Naive thymus-derived CD4-positive, alpha-beta T cell (primary cell): ENCODE measurements around the gene GTF3C1. TPM values are rescaled to one million over a fixed set of nuclear protein-coding genes. Genes with fewer than 3 reads are reported as not detected.
"Not testable (repeated sequence)": the region's sequence is repeated elsewhere in the genome, so short reads cannot be mapped to it uniquely, and the experiment has no call there.

ENCODE experiments used
- ATAC-seq: fragments of 150-1000 bp; cut with Tn5 transposase; 2 replicates; pipeline ENCODE4 v1.10.0; 2021; ENCODE audit warnings: mild to moderate bottlenecking, moderate library complexity
- CTCF ChIA-PET: fragments of 350-600 bp; sonication (Branson Sonifier 250); formaldehyde crosslinking; loops from one replicate; lab custom pipeline; 2021; ENCODE audit warnings: antibody characterized with exemption; lab: Charles Lee
- POLR2A ChIA-PET: fragments of 350-600 bp; sonication (Branson Sonifier 250); formaldehyde crosslinking; loops from one replicate; lab custom pipeline; 2021; ENCODE audit warnings: antibody characterized with exemption, inconsistent platforms; lab: Charles Lee
- DNase-seq, 9 donors: peaks; one replicate each; pipeline versions ENCODE4 v3.0.0 to v3.0.0-alpha.2; 2020 to 2022; ENCODE audit warnings: mixed read lengths in 1 of 9
- H3K27ac ChIP-seq: one replicate; pipeline ENCODE4 v1.7.0; 2013; ENCODE audit warnings: mild to moderate bottlenecking, low read depth, low read length, moderate library complexity
- H3K27me3 ChIP-seq, 2 donors: one replicate each; pipeline ENCODE4 v1.7.0; 2013; ENCODE audit warnings: low read length in 2 of 2, mild to moderate bottlenecking in 2 of 2, moderate library complexity in 2 of 2; ENCODE audit not compliant: control insufficient read depth in 2 of 2, insufficient read depth in 2 of 2
- H3K36me3 ChIP-seq, 3 experiments: 1 replicate in 2 of 3; 2 replicates in 1 of 3; pipeline ENCODE4 v1.7.0; 2013; ENCODE audit warnings: low read length in 3 of 3, mild to moderate bottlenecking in 3 of 3, moderate library complexity in 1 of 3; ENCODE audit not compliant: insufficient read depth in 3 of 3, control insufficient read depth in 2 of 3
- H3K4me1 ChIP-seq, 2 donors: one replicate each; pipeline ENCODE4 v1.7.0; 2013; ENCODE audit warnings: low read length in 2 of 2, mild to moderate bottlenecking in 2 of 2, moderate library complexity in 1 of 2; ENCODE audit not compliant: control insufficient read depth in 2 of 2, insufficient read depth in 2 of 2
- H3K4me3 ChIP-seq: 2 replicates; pipeline ENCODE4 v1.7.0; 2013; ENCODE audit warnings: mild to moderate bottlenecking, low read length
- H3K9me3 ChIP-seq, 3 experiments: 1 replicate in 2 of 3; 2 replicates in 1 of 3; pipeline ENCODE4 v1.7.0; 2013; ENCODE audit warnings: low read length in 3 of 3; ENCODE audit not compliant: control insufficient read depth in 2 of 3
- H3K27ac Mint-ChIP-seq, 9 donors: one replicate each; pipeline ENCODE4 v1.8.0; 2020 to 2022; ENCODE audit warnings: mixed read lengths in 9 of 9, mild to moderate bottlenecking in 8 of 9, moderate library complexity in 5 of 9, inconsistent platforms in 2 of 9
- H3K27me3 Mint-ChIP-seq, 5 donors: one replicate each; pipeline ENCODE4 v1.8.0; 2021 to 2022; ENCODE audit warnings: mixed read lengths in 5 of 5, mild to moderate bottlenecking in 1 of 5
- H3K36me3 Mint-ChIP-seq, 5 donors: one replicate each; pipeline ENCODE4 v1.8.0; 2020 to 2022; ENCODE audit warnings: mixed read lengths in 5 of 5, mild to moderate bottlenecking in 3 of 5, inconsistent platforms in 1 of 5
- H3K4me1 Mint-ChIP-seq, 7 donors: one replicate each; pipeline ENCODE4 v1.8.0; 2020 to 2022; ENCODE audit warnings: mixed read lengths in 7 of 7, mild to moderate bottlenecking in 3 of 7, inconsistent platforms in 1 of 7
- H3K4me3 Mint-ChIP-seq, 10 donors: one replicate each; pipeline ENCODE4 v1.8.0; 2020 to 2022; ENCODE audit warnings: mild to moderate bottlenecking in 10 of 10, mixed read lengths in 10 of 10, moderate library complexity in 6 of 10, inconsistent platforms in 2 of 10
- H3K9me3 Mint-ChIP-seq, 11 donors: one replicate each; pipeline ENCODE4 v1.8.0; 2020 to 2022; ENCODE audit warnings: mixed read lengths in 11 of 11, mild to moderate bottlenecking in 4 of 11, inconsistent platforms in 1 of 11, moderate library complexity in 1 of 11
- intact Hi-C, 2 donors: fragments of 100-400 bp; cut with micrococcal nuclease; formaldehyde crosslinking; loops; one replicate each; pipeline ENCODE4 v1.15.1; 2023
- polyA plus RNA-seq, 2 donors: library from polyadenylated mRNA; unstranded; fragments of 300-500 nt; fragmentation: Illumina TruSeq; gene quantifications; one replicate each; pipeline ENCODE4 v1.2.3, GENCODE V29; 2021
- total RNA-seq, 6 experiments: library from RNA in 5 of 6; stranded (reverse) in 5 of 6; gene quantifications; 1 replicate in 5 of 6; 2 replicates in 1 of 6; pipeline ENCODE4 v1.2.3 and lab custom pipeline; 2021 to 2026

The GTF3C1 gene
- total and polyA plus RNA-seq, 7 experiments from 2014 or later: 19.0 to 60.0 (median 52.5) TPM

- Histone ChIP-seq H3K36me3 (peaks cover 0 to 26% (median 0%) of the 10 kb centered on the region in 3 experiments), H3K4me1 (peaks cover 41 to 49% of the 10 kb centered on the region in 2 donors), H3K4me3 (no peak overlapping the region), H3K9me3 (no peaks in the 10 kb centered on the region), H3K27me3 (no peaks in the 10 kb centered on the region), H3K27ac (no peak overlapping the region)
- H3K27ac Mint-ChIP-seq: peak overlapping the region in 3 of 9 donors; percentile 32 to 74 (median 59)
- intact Hi-C loops: no loop called here
- DNase-seq (no peak), ATAC-seq (no peak)
- CTCF ChIA-PET: interaction anchor here (1.4 to 4.0 kb wide), 4 partner anchors 11 to 223 kb away, joined by 3 to 22 read pairs (median 8); no protein-coding TSS in a partner anchor
- H3K27me3 Mint-ChIP-seq: no peaks in the 10 kb centered on the region
- H3K36me3 Mint-ChIP-seq: peaks cover 0 to 12% (median 4%) of the 10 kb centered on the region in 5 donors
- peaks cover 0 to 2% (median 0%) of the 10 kb centered on the region in 11 donors for H3K9me3 Mint-ChIP-seq
- peaks cover 29 to 71% (median 40%) of the 10 kb centered on the region in 7 donors for H3K4me1 Mint-ChIP-seq
- POLR2A ChIA-PET: no interaction called here
- peak overlapping the region in 1 of 10 donors; percentile 50 for H3K4me3 Mint-ChIP-seq
Measured at GRCh38 chr16:27458258-27458657, 91.5 kb downstream of the GTF3C1 start.

DNA sequence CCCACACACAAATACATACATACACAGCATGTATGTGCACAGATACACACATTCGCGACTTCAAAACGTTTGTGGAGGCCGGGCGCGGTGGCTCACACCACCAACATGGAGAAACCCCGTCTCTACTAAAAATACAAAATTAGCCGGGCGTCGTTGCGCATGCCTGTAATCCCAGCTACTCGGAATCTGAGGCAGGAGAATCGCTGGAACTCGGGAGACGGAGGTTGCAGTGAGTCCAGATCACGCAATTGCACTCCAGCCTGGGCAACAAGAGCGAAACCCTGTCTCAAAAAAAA lies 92.2 kb downstream of the GTF3C1 start:
- Mint-ChIP-seq H3K36me3 (peaks cover 0 to 16% (median 4%) of the 10 kb centered on the region in 5 donors), H3K27ac (peak overlapping the region; percentile 26 to 88 (median 79))
- POLR2A ChIA-PET: interaction anchor here (0.7 kb wide), 1 partner anchor 345 kb away, joined by 3 read pairs; no protein-coding TSS in a partner anchor

GRCh38 chr16:27455700-27456099 lies 94.0 kb downstream of the GTF3C1 start:
- CTCF ChIA-PET: interaction anchor here (1.0 to 4.0 kb wide), 2 partner anchors 221 to 277 kb away, joined by 3 to 22 read pairs; no protein-coding TSS in a partner anchor
- peaks cover 30 to 75% (median 51%) of the 10 kb centered on the region in 7 donors for H3K4me1 Mint-ChIP-seq
- H3K27ac ChIP-seq: no peak overlapping the region

More for the DNA sequence above, 92.2 kb downstream of the GTF3C1 start:
- intact Hi-C loops: loop anchor here (1.0 to 2.0 kb wide), 12 partner anchors 51 to 349 kb away; partner anchors contain the start of gene IL21R (in 1 of the 2)
- not testable (repeated sequence) for H3K9me3 ChIP-seq, H3K9me3 Mint-ChIP-seq, ATAC-seq, H3K4me3 Mint-ChIP-seq, H3K27me3 ChIP-seq, H3K27ac ChIP-seq, DNase-seq, H3K27me3 Mint-ChIP-seq, H3K4me3 ChIP-seq
- peaks cover 34 to 42% of the 10 kb centered on the region in 2 donors for H3K4me1 ChIP-seq
- CTCF ChIA-PET: interaction anchor here (1.4 to 4.0 kb wide), 4 partner anchors 11 to 223 kb away, joined by 3 to 22 read pairs (median 8); no protein-coding TSS in a partner anchor
- H3K4me1 Mint-ChIP-seq: peaks cover 26 to 71% (median 43%) of the 10 kb centered on the region in 7 donors
- peaks cover 0 to 19% (median 0%) of the 10 kb centered on the region in 3 experiments for H3K36me3 ChIP-seq

DNA sequence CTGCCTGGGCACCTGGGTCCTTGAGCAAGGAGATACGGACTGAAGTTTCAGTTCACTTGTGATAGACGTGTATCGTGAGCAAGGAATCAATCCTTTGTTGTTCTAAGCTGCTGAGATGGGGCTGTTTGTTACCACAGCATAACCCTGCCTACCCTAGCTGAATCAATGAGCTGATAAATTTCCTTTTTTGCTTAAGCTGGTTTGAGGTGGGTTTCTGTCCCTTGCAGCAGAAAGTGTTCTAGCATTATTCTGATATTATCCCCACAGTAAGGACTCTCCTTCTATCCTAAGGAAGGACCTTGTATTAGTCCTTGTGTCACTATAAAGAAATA lies 96.3 kb downstream of the GTF3C1 start:
- peak overlapping the region in 8 of 9 donors; percentile 8 to 90 (median 80) for H3K27ac Mint-ChIP-seq
- Histone ChIP-seq H3K4me1 (peaks cover 42 to 56% of the 10 kb centered on the region in 2 donors), H3K27ac (no peak overlapping the region), H3K27me3 (no peaks in the 10 kb centered on the region), H3K36me3 (peaks cover 0 to 12% (median 0%) of the 10 kb centered on the region in 3 experiments), H3K4me3 (no peak overlapping the region), H3K9me3 (no peaks in the 10 kb centered on the region)
- H3K36me3 Mint-ChIP-seq: peaks cover 0 to 34% (median 8%) of the 10 kb centered on the region in 5 donors
- ChIA-PET CTCF (interaction anchor here (0.9 to 1.8 kb wide), 3 partner anchors 88 to 280 kb away, joined by 3 to 8 read pairs (median 5); no protein-coding TSS in a partner anchor), POLR2A (interaction anchor here (1.3 to 2.0 kb wide), 5 partner anchors 86 to 223 kb away, joined by 4 to 7 read pairs (median 6); no protein-coding TSS in a partner anchor)
- no peaks in the 10 kb centered on the region for H3K27me3 Mint-ChIP-seq
- intact Hi-C loops: no loop called here
- no peak for DNase-seq
- H3K9me3 Mint-ChIP-seq: peaks cover 0 to 5% (median 0%) of the 10 kb centered on the region in 11 donors
- no peak for ATAC-seq
- no peak overlapping the region for H3K4me3 Mint-ChIP-seq
- peaks cover 46 to 82% (median 58%) of the 10 kb centered on the region in 7 donors for H3K4me1 Mint-ChIP-seq

More at GRCh38 chr16:27455700-27456099, 94.0 kb downstream of the GTF3C1 start:
- intact Hi-C loops: loop anchor here (2.0 kb wide), 6 partner anchors 49 to 347 kb away; partner anchors contain the start of gene IL21R (in 1 of the 2)
- Histone ChIP-seq H3K27me3 (no peaks in the 10 kb centered on the region), H3K4me3 (no peak overlapping the region), H3K4me1 (peaks cover 24 to 46% of the 10 kb centered on the region in 2 donors), H3K36me3 (peaks cover 0 to 1% (median 0%) of the 10 kb centered on the region in 3 experiments), H3K9me3 (no peaks in the 10 kb centered on the region)
- H3K27me3 Mint-ChIP-seq: no peaks in the 10 kb centered on the region
- H3K36me3 Mint-ChIP-seq: peaks cover 0 to 26% (median 6%) of the 10 kb centered on the region in 5 donors
- ATAC-seq (peak; percentile 18), DNase-seq (peak in 6 of 9 donors; percentile 22 to 47 (median 32))
- peaks cover 0 to 5% (median 0%) of the 10 kb centered on the region in 11 donors for H3K9me3 Mint-ChIP-seq
- POLR2A ChIA-PET: interaction anchor here (0.8 to 1.0 kb wide), 3 partner anchors 88 to 121 kb away, joined by 3 read pairs; no protein-coding TSS in a partner anchor
- H3K4me3 Mint-ChIP-seq: peak overlapping the region in 9 of 10 donors; percentile 3 to 75 (median 23)
- peak overlapping the region; percentile 54 to 87 (median 79) for H3K27ac Mint-ChIP-seq

DNA sequence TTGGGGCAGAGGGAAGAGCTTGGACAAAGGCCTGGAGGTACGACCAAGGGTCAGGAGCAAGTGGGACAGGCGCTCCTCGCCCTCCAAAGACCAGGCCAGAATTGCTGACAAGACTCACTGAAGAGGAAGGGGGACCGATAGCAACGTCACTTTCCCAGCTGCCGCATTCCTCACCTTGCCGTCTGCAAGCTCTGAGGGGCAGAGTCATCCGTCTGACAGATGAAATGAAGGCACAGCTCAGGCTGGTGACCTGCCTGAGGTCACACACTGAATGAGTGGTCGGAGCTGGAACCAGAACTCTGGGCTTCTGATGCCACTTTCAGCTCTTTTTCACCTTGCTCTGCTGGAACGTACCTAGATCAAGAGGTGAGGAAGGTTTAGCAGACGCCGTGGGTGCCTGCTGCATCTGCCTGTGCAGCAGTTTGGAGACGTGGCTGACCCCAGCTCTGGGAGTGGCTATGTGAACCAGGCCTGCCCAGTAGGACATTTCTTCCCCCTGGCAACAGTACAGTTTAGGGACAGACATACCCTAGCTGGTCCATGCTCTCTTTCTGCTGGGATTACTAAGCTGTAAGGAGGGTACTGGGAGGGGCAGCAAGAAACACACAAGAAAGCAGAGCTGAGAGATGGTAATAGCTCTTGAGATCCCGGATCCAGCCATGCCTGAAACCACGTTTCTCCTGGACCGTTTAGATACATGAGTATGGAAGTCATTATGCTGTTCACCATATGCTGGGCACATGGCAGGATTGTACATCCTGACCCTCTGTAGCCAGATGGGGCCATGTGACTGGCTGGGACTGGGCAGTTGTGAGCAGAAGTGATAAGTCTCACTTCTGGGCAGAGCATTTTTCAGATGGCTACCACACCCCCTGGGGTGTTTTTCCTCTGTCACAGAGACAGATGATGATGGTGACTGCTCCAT lies 96.9 kb downstream of the GTF3C1 start:
- peaks cover 44 to 63% of the 10 kb centered on the region in 2 donors for H3K4me1 ChIP-seq
- no peaks in the 10 kb centered on the region for H3K27me3 ChIP-seq
- H3K27me3 Mint-ChIP-seq: no peaks in the 10 kb centered on the region
- H3K27ac ChIP-seq: no peak overlapping the region
- no peaks in the 10 kb centered on the region for H3K9me3 ChIP-seq
- DNase-seq (no peak), ATAC-seq (no peak)
- intact Hi-C loops: no loop called here
- no peak overlapping the region for H3K4me3 ChIP-seq
- ChIA-PET CTCF (interaction anchor here (1.0 to 1.8 kb wide), 5 partner anchors 9 to 279 kb away, joined by 3 to 8 read pairs (median 3); no protein-coding TSS in a partner anchor), POLR2A (interaction anchor here (1.1 to 2.0 kb wide), 7 partner anchors 10 to 223 kb away, joined by 4 to 7 read pairs (median 6); no protein-coding TSS in a partner anchor)
- H3K27ac Mint-ChIP-seq: peak overlapping the region; percentile 42 to 94 (median 83)
- peak overlapping the region in 1 of 10 donors; percentile 20 for H3K4me3 Mint-ChIP-seq
- peaks cover 3 to 40% (median 12%) of the 10 kb centered on the region in 5 donors for H3K36me3 Mint-ChIP-seq
- peaks cover 51 to 89% (median 64%) of the 10 kb centered on the region in 7 donors for H3K4me1 Mint-ChIP-seq
- H3K9me3 Mint-ChIP-seq: peaks cover 0 to 5% (median 0%) of the 10 kb centered on the region in 11 donors
- H3K36me3 ChIP-seq: peaks cover 0 to 16% (median under 1%) of the 10 kb centered on the region in 3 experiments

DNA sequence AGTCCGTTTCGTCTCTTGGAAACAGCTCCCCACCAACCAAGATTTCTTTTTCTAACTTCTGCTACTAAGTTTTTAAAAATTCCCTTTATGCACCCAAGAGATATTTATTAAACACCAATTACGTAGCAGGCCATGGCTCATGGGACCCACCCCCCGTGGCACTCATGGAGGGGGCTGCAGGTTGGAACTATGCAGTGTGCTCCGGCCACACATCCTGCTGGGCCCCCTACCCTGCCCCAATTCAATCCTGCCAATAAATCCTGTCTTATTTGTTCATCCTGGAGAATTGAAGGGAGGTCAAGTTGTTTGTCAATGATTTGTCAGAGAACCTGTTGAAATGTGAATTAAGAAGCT lies 99.5 kb downstream of the GTF3C1 start:
- ChIA-PET CTCF (interaction anchor here (0.8 to 1.2 kb wide), 4 partner anchors 12 to 271 kb away, joined by 3 to 5 read pairs (median 4); no protein-coding TSS in a partner anchor), POLR2A (interaction anchor here (1.0 to 1.5 kb wide), 4 partner anchors 10 to 246 kb away, joined by 3 read pairs; no protein-coding TSS in a partner anchor)
- H3K4me3 Mint-ChIP-seq: peak overlapping the region; percentile 16 to 66 (median 42)
- Histone ChIP-seq H3K9me3 (no peaks in the 10 kb centered on the region), H3K27ac (peak overlapping the region; percentile 57), H3K4me1 (peaks cover 47 to 67% of the 10 kb centered on the region in 2 donors), H3K27me3 (no peaks in the 10 kb centered on the region), H3K4me3 (peak overlapping the region; percentile 22), H3K36me3 (peaks cover 2 to 39% (median 9%) of the 10 kb centered on the region in 3 experiments)
- peak overlapping the region; percentile 66 to 93 (median 85) for H3K27ac Mint-ChIP-seq
- DNase-seq (no peak), ATAC-seq (peak; percentile 21)
- no peaks in the 10 kb centered on the region for H3K27me3 Mint-ChIP-seq
- H3K9me3 Mint-ChIP-seq: peaks cover 0 to 13% (median 0%) of the 10 kb centered on the region in 11 donors
- peaks cover 48 to 92% (median 68%) of the 10 kb centered on the region in 7 donors for H3K4me1 Mint-ChIP-seq
- H3K36me3 Mint-ChIP-seq: peaks cover 6 to 63% (median 31%) of the 10 kb centered on the region in 5 donors
- intact Hi-C loops: loop anchor here in 1 of 2 donors (1.0 kb wide), 1 partner anchor 13 kb away; no protein-coding TSS in a partner anchor
